IMR-90 (cell line): ENCODE results near the gene MINDY2. TPM values are rescaled to one million over a fixed set of nuclear protein-coding genes. Genes with fewer than 3 reads are reported as not detected.

ENCODE experiments used
- ATAC-seq: fragments of 200-7000 bp; cut with Tn5 transposase; 2 replicates; pipeline ENCODE4 v1.9.1; 2020; ENCODE audit warnings: low read depth, mild to moderate bottlenecking, moderate library complexity
- BruUV-seq: library from RNA; stranded (reverse); fragments of 400-500 nt; replicated peaks from 2 replicates; lab custom pipeline; 2021; lab: Mats Ljungman, UMichigan
- CTCF ChIA-PET: fragments of 300-600 bp; formaldehyde crosslinking; extraction: SDS; loops from one replicate; lab custom pipeline; 2021; ENCODE audit warnings: antibody characterized with exemption; lab: Yijun Ruan, JAX
- POLR2A ChIA-PET: fragments of 300-600 bp; sonication (Branson Sonifier 250); formaldehyde crosslinking; loops from one replicate; lab custom pipeline; 2022; ENCODE audit warnings: antibody characterized with exemption; ENCODE audit not compliant: unreplicated experiment; lab: Charles Lee
- DNase-seq: peaks from one replicate; pipeline ENCODE4 v3.0.0; 2013
- H2AFZ ChIP-seq: replicated peaks from 2 replicates; pipeline ENCODE3; 2013; ENCODE audit warnings: low read length, mild to moderate bottlenecking; ENCODE audit not compliant: poor library complexity
- H2AK5ac ChIP-seq: 2 replicates; pipeline ENCODE4 v1.6.1; 2013; ENCODE audit warnings: low read depth, low read length, inconsistent platforms
- H2AK9ac ChIP-seq: replicated peaks from 2 replicates; pipeline ENCODE3; 2013; ENCODE audit warnings: mild to moderate bottlenecking, low read depth, low read length, moderate library complexity; ENCODE audit not compliant: poor library complexity
- H2BK120ac ChIP-seq: 2 replicates; pipeline ENCODE4 v1.6.1; 2013; ENCODE audit warnings: low read depth, low read length, inconsistent platforms
- H2BK15ac ChIP-seq: 3 replicates; pipeline ENCODE4 v1.6.1; 2013; ENCODE audit warnings: low read depth, low read length, inconsistent platforms
- H2BK20ac ChIP-seq: 2 replicates; pipeline ENCODE4 v1.6.1; 2013; ENCODE audit warnings: low read depth, mild to moderate bottlenecking, inconsistent platforms, low read length, moderate library complexity
- H2BK5ac ChIP-seq: 2 replicates; pipeline ENCODE4 v1.6.1; 2013; ENCODE audit warnings: mild to moderate bottlenecking, low read depth, low read length, inconsistent platforms; ENCODE audit not compliant: poor library complexity, severe bottlenecking
- H3K14ac ChIP-seq: replicated peaks from 2 replicates; pipeline ENCODE4 v1.6.1; 2013; ENCODE audit warnings: low read depth, low read length, inconsistent platforms
- H3K18ac ChIP-seq: 2 replicates; pipeline ENCODE4 v1.6.1; 2013; ENCODE audit warnings: low read depth, low read length, control low read depth
- H3K23ac ChIP-seq: 2 replicates; pipeline ENCODE4 v1.6.1; 2013; ENCODE audit warnings: low read depth, low read length, inconsistent platforms
- H3K27ac ChIP-seq: 2 replicates; pipeline ENCODE4 v1.5.1; 2013; ENCODE audit warnings: mild to moderate bottlenecking, control low read depth, low read length; ENCODE audit not compliant: insufficient read depth
- H3K27me3 ChIP-seq: 2 replicates; pipeline ENCODE4 v1.6.1; 2013; ENCODE audit warnings: low read length; ENCODE audit not compliant: control insufficient read depth, insufficient read depth
- H3K36me3 ChIP-seq: 2 replicates; pipeline ENCODE4 v1.6.1; 2013; ENCODE audit warnings: low read length, mixed read lengths; ENCODE audit not compliant: control insufficient read depth, insufficient read depth
- H3K4ac ChIP-seq: 2 replicates; pipeline ENCODE4 v1.6.1; 2013; ENCODE audit warnings: low read depth, low read length, inconsistent platforms
- H3K4me1 ChIP-seq: 2 replicates; pipeline ENCODE4 v1.6.1; 2013; ENCODE audit warnings: low read length, mixed read lengths; ENCODE audit not compliant: control insufficient read depth, insufficient read depth
- H3K4me2 ChIP-seq: 2 replicates; pipeline ENCODE4 v1.6.1; 2013; ENCODE audit warnings: low read depth, mild to moderate bottlenecking, control low read depth, low read length, moderate library complexity
- H3K4me3 ChIP-seq: 2 replicates; pipeline ENCODE4 v1.5.1; 2013; ENCODE audit warnings: low read depth, mild to moderate bottlenecking, control low read depth, low read length, moderate library complexity; ENCODE audit not compliant: insufficient read depth
- H3K56ac ChIP-seq: 2 replicates; pipeline ENCODE4 v1.6.1; 2013; ENCODE audit warnings: low read length, inconsistent platforms; ENCODE audit not compliant: insufficient read depth; ENCODE audit errors: extremely low read depth
- H3K79me1 ChIP-seq, 2 experiments: 2 replicates each; pipeline ENCODE4 v1.6.1; 2013; ENCODE audit warnings: low read length in 2 of 2, inconsistent platforms in 1 of 2, low read depth in 1 of 2
- H3K9ac ChIP-seq: 2 replicates; pipeline ENCODE4 v1.6.1; 2013; ENCODE audit warnings: low read depth, low read length, control low read depth
- H3K9me1 ChIP-seq: 2 replicates; pipeline ENCODE4 v1.6.1; 2013; ENCODE audit warnings: low read length, inconsistent platforms; ENCODE audit not compliant: insufficient read depth
- H3K9me3 ChIP-seq: 2 replicates; pipeline ENCODE4 v1.6.1; 2013; ENCODE audit warnings: low read length; ENCODE audit not compliant: control insufficient read depth, insufficient read depth
- H4K20me1 ChIP-seq: 2 replicates; pipeline ENCODE4 v1.6.1; 2013; ENCODE audit warnings: low read length, inconsistent platforms; ENCODE audit not compliant: insufficient read depth
- H4K5ac ChIP-seq: 2 replicates; pipeline ENCODE4 v1.6.1; 2013; ENCODE audit warnings: mild to moderate bottlenecking, low read depth, low read length, control low read depth
- H4K8ac ChIP-seq, 2 experiments: 2 replicates each; pipeline ENCODE4 v1.6.1; 2013; ENCODE audit warnings: low read depth in 2 of 2, low read length in 2 of 2, control low read depth in 1 of 2, inconsistent platforms in 1 of 2
- H4K91ac ChIP-seq: 2 replicates; pipeline ENCODE4 v1.6.1; 2013; ENCODE audit warnings: low read depth, low read length, inconsistent platforms; ENCODE audit not compliant: insufficient read depth
- BHLHE40 ChIP-seq: fragments of 150-350 bp; IDR thresholded peaks from 2 replicates; pipeline ENCODE4 v1.6.1; 2016; ENCODE audit warnings: mild to moderate bottlenecking, low read depth, low read length
- NFE2L2 ChIP-seq: fragments of 150-350 bp; IDR thresholded peaks from 2 replicates; pipeline ENCODE4 v1.6.1; 2016; ENCODE audit warnings: low read depth, mild to moderate bottlenecking, low read length
- RCOR1 ChIP-seq: IDR thresholded peaks from 2 replicates; pipeline ENCODE4 v1.6.1; 2012; ENCODE audit warnings: mild to moderate bottlenecking, low read length, improper control_type of control experiment; ENCODE audit not compliant: insufficient replicate concordance
- WGBS, 2 experiments: methylation state at CpG; one replicate each; pipeline versions ENCODE4 v1.1.5 to v1.1.7; 2013; ENCODE audit warnings: missing lambda C conversion rate in 2 of 2; ENCODE audit not compliant: insufficient read length in 1 of 2; ENCODE audit errors: extremely low coverage in 2 of 2; 5-methylcytosine and 5-hydroxymethylcytosine counted together
- dilution Hi-C: fragments of 300-500 bp; cut with HindIII; formaldehyde crosslinking; loops from one replicate; pipeline ENCODE4 v1.14.3; 2018; ENCODE audit warnings: low sequenced_read_pairs; ENCODE audit not compliant: unreplicated experiment
- in situ Hi-C: fragments of 300-500 bp; cut with MboI; formaldehyde crosslinking; loops from 3 replicates; pipeline ENCODE4 v1.14.3; 2019; ENCODE audit warnings: low sequenced_read_pairs, inconsistent platforms, mixed read lengths
- intact Hi-C: fragments of 100-400 bp; cut with micrococcal nuclease; formaldehyde crosslinking; loops from 2 replicates; pipeline ENCODE4 v1.10.0; 2022
- polyA plus RNA-seq, 3 experiments: library from polyadenylated mRNA; depleted of rRNA; stranded (reverse); fragments of >200 nt; gene quantifications; 2 replicates each; pipeline ENCODE4 v1.2.3, GENCODE V29; 2012; ENCODE audit warnings: low replicate concordance in 1 of 3
- total RNA-seq: library from RNA; depleted of rRNA; stranded (reverse); fragments of >200 nt; gene quantifications from 2 replicates; pipeline ENCODE4 v1.2.3, GENCODE V29; 2012

Gene MINDY2
- total and polyA plus RNA-seq, 2 of the 4 experiments (the other 2 are of a cell fraction) = 4.0 to 9.3 TPM

DNA sequence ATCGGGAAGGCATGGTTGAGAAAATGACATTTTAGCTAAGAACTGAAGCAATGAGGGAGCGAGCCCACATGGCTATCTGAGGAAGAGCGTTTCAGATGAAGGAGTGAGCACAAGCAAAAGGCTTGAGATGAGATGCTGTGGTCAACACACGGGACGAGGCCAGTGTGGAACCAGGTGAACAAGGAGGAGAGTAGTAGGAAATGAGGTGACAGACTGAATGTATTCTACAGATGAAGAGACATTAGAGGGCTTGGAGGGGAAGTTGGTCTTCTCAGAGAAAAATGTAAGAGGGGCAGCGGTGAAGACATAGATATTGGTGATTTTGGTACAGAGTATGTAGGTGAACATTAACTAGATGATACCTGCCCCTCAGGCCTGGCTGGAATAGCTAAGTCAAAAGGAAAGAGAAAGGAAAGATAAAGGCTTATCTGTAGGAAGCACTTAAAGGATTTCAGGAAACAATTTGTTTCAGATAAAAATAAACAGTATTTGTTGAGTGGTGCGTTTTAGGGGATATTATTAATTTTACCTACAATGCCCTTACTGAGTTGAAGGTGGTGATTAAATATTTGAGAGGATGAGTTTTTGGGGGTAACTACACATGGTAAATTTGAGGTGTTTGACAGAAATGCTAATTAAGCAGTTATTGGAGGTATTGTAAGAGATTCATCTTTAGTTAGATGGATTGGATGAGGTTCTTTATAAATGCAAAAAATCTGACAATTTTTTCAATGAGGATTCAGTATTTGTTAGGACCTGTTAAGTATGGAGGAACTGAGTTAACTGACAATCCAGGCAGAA, 105.4 kb downstream of the MINDY2 start:
- POLR2A ChIA-PET = no interaction called here

More for the DNA sequence above, 105.4 kb downstream of the MINDY2 start:
- H2AK5ac ChIP-seq = no peak overlapping the region
- H3K4me1 ChIP-seq = peaks cover 2% of the 10 kb centered on the region; the same call in 1 of the 2 replicates
- H2BK120ac ChIP-seq = no peak overlapping the region
- H3K79me1 ChIP-seq = peaks cover 3 to 9% of the 10 kb centered on the region in 2 experiments; a peak in 1 of 4 replicates
- TF ChIP-seq BHLHE40 (no peak), RCOR1 (no peak), NFE2L2 (no peak)
- 96% methylated on average over 5 of the region's 7 CpGs; no CpG with 5 or more reads in 1 of the 2 experiments for WGBS, 2 experiments
- peak overlapping the region; percentile 34; the same call in 1 of the 2 replicates for H3K18ac ChIP-seq
- H4K5ac ChIP-seq = no peak overlapping the region; the same call in 1 of the 2 replicates
- CTCF ChIA-PET = no interaction called here
- H3K4ac ChIP-seq = no peak overlapping the region
- peaks cover 29% of the 10 kb centered on the region for H3K36me3 ChIP-seq
- H3K27me3 ChIP-seq = no peaks in the 10 kb centered on the region
- H3K9ac ChIP-seq = no peak overlapping the region
- H4K8ac ChIP-seq = no peak overlapping the region
- no peaks in the 10 kb centered on the region for H4K20me1 ChIP-seq
- no peak overlapping the region for H2BK20ac ChIP-seq
- H3K23ac ChIP-seq = no peak overlapping the region
- ATAC-seq = no peak
- no peak overlapping the region for H2BK15ac ChIP-seq
- no peaks in the 10 kb centered on the region for H3K9me3 ChIP-seq
- H3K14ac ChIP-seq = no peak overlapping the region
- in situ Hi-C loops (no loop called here), dilution Hi-C loops (no loop called here), intact Hi-C loops (no loop called here)
- H3K4me2 ChIP-seq = no peak overlapping the region
- BruUV-seq = no TSS peak
- no peak overlapping the region for H2AFZ ChIP-seq
- H3K27ac ChIP-seq = no peak overlapping the region
- H3K9me1 ChIP-seq = no peaks in the 10 kb centered on the region; the same call in 1 of the 2 replicates
- no peak overlapping the region for H4K91ac ChIP-seq
- no peak for DNase-seq
- no peak overlapping the region for H3K56ac ChIP-seq
- H2AK9ac ChIP-seq = no peak overlapping the region
- no peak overlapping the region for H2BK5ac ChIP-seq
- H3K4me3 ChIP-seq = no peak overlapping the region
